ENCODE results near the gene CELSR2. TPM values are rescaled to one million over a fixed set of nuclear protein-coding genes. Genes with fewer than 3 reads are reported as not detected.
A peak's percentile ranks its signal among the peaks of the same experiment; 100 is the strongest.

The CELSR2 gene
- total and polyA plus RNA-seq, 11 donors = 1.6 to 11.9 (median 7.4) TPM

DNA sequence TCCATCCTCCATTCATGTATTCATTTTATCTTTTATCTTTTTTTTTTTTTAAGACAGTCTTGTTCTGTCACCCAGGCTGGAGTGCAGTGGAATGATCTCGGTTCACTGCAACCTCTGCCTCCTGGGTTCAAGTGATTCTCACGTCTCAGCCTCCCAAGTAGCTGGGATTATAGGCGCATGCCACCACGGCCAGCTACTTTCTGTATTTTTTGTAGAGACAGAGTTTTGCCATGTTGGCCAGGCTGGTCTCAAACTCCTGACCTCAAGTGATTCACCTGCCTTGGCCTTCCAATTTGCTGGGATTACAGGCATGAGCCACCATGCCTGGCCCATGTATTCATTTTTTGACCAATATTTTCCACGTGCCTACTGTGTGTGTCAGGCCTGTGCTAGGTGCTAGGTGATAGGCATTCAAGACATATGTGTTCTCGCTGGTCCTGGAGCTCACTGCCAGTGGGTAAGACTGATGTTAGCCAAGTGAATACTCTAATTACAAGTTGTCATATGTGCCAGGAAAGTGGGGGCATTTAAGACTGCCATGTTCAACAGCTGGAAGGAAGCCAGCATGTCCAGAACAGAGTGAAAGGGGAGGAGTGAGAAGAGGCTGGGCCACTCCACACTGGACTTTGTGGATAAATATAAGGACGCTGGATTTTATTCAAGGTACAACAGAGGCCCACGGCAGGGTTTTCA is 5.3 kb upstream of the CELSR2 start:
- TF ChIP-seq POLR2A (IDR thresholded peaks at IDR 0.05) = no peak
- TF ChIP-seq, protein P1, sequence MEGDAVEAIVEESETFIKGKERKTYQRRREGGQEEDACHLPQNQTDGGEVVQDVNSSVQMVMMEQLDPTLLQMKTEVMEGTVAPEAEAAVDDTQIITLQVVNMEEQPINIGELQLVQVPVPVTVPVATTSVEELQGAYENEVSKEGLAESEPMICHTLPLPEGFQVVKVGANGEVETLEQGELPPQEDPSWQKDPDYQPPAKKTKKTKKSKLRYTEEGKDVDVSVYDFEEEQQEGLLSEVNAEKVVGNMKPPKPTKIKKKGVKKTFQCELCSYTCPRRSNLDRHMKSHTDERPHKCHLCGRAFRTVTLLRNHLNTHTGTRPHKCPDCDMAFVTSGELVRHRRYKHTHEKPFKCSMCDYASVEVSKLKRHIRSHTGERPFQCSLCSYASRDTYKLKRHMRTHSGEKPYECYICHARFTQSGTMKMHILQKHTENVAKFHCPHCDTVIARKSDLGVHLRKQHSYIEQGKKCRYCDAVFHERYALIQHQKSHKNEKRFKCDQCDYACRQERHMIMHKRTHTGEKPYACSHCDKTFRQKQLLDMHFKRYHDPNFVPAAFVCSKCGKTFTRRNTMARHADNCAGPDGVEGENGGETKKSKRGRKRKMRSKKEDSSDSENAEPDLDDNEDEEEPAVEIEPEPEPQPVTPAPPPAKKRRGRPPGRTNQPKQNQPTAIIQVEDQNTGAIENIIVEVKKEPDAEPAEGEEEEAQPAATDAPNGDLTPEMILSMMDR (IDR thresholded peaks at IDR 0.05) = no peak
- 77 to 89% (median 88%) methylated on average over 8 of the region's 8 CpGs for WGBS, 4 donors
- no peak for DNase-seq
- no peak overlapping the region for H3K4me3 ChIP-seq
- no peak for ATAC-seq
- peaks cover 0 to 30% (median 23%) of the 10 kb centered on the region in 12 donors for H3K4me1 ChIP-seq
- intact Hi-C loops (cut with DNase I) = no loop called here
- peaks cover 0 to 9% (median 3%) of the 10 kb centered on the region in 9 donors for H3K36me3 ChIP-seq
- H3K9me3 ChIP-seq = no peaks in the 10 kb centered on the region
- H3K27ac ChIP-seq = no peak overlapping the region
- H3K27me3 ChIP-seq = peaks cover 0 to 8% (median 0%) of the 10 kb centered on the region in 9 donors

DNA sequence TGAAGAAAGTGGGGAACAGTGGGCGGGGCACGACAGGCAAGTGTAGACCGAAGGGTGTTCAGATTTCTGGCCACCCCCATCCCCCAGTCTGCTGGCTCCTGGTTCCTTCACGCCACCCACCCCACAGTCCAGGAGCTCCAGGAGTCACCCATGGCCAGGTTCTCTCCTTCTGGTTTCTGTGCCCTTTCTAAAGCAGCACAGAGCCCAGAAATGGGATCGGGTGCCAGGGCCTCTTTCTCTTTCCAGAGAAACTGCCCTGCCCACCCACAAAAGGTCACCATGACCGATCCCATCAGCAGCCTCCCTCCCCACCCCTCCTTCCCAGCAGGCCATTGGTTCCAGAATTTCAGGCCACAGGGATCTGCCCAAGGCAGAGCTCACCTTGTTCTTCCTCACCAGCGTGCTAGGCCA is 3.2 kb upstream of the CELSR2 start:
- TF ChIP-seq, protein P1 (IDR thresholded peaks at IDR 0.05) = no peak
- no peak for TF ChIP-seq POLR2A (IDR thresholded peaks at IDR 0.05)
- DNase-seq (no peak), ATAC-seq (no peak)
- 88 to 94% (median 90%) methylated on average over 7 of the region's 7 CpGs for WGBS, 4 donors
- no peaks in the 10 kb centered on the region for H3K36me3 ChIP-seq
- peaks cover 0 to 24% (median 0%) of the 10 kb centered on the region in 9 donors for H3K27me3 ChIP-seq
- H3K4me1 ChIP-seq = peaks cover 0 to 31% (median 17%) of the 10 kb centered on the region in 12 donors
- no peaks in the 10 kb centered on the region for H3K9me3 ChIP-seq
- H3K27ac ChIP-seq = no peak overlapping the region
- H3K4me3 ChIP-seq = no peak overlapping the region
- intact Hi-C loops (cut with DNase I) = no loop called here

- TF ChIP-seq, protein P1 (IDR thresholded peaks at IDR 0.05) = no peak
- no peak for TF ChIP-seq POLR2A (IDR thresholded peaks at IDR 0.05)
- 85 to 92% (median 90%) methylated on average over 8 of the region's 8 CpGs for WGBS, 4 donors
- ATAC-seq (no peak), DNase-seq (no peak)
- H3K36me3 ChIP-seq = no peaks in the 10 kb centered on the region
- H3K27ac ChIP-seq = no peak overlapping the region
- peaks cover 0 to 21% (median 0%) of the 10 kb centered on the region in 9 donors for H3K27me3 ChIP-seq
- H3K4me3 ChIP-seq = no peak overlapping the region
- H3K9me3 ChIP-seq = no peaks in the 10 kb centered on the region
- intact Hi-C loops (cut with DNase I) = no loop called here
- H3K4me1 ChIP-seq = peaks cover 0 to 16% (median 7%) of the 10 kb centered on the region in 12 donors
Measured at GRCh38 chr1:109247401-109248365, 1.7 kb upstream of the CELSR2 start.

GRCh38 chr1:109248444-109248796 is 919 bp upstream of the CELSR2 start:
- DNase-seq (peak in 1 of 5 donors; percentile 40), ATAC-seq (no peak)
- Histone ChIP-seq H3K4me1 (peaks cover 0 to 19% (median 8%) of the 10 kb centered on the region in 12 donors), H3K27ac (no peak overlapping the region), H3K9me3 (no peaks in the 10 kb centered on the region), H3K4me3 (no peak overlapping the region), H3K36me3 (no peaks in the 10 kb centered on the region), H3K27me3 (peaks cover 0 to 21% (median 0%) of the 10 kb centered on the region in 9 donors)
- intact Hi-C loops (cut with DNase I) = no loop called here
- 91 to 99% (median 96%) methylated on average over 7 of the region's 7 CpGs for WGBS, 4 donors
- TF ChIP-seq POLR2A (IDR thresholded peaks at IDR 0.05) = no peak
- TF ChIP-seq, protein P1 (IDR thresholded peaks at IDR 0.05) = no peak
